Measurements from ENCODE around the gene FARP1.

Gene FARP1

GRCh38 chr13:98233127-98233526, 90.2 kb downstream of the FARP1 start:
- no peak for DNase-seq

- no peak for DNase-seq
These were observed 91.5 kb downstream of the FARP1 start for GRCh38 chr13:98234348-98234747.

GRCh38 chr13:98236197-98236596, 93.3 kb downstream of the FARP1 start:
- no peak for DNase-seq

GRCh38 chr13:98237331-98237730, 94.4 kb downstream of the FARP1 start:
- no peak for DNase-seq

- no peak for DNase-seq
These were observed 96.5 kb downstream of the FARP1 start for GRCh38 chr13:98239162-98240076.

GRCh38 chr13:98240135-98240534, 97.2 kb downstream of the FARP1 start:
- DNase-seq: no peak

GRCh38 chr13:98240974-98241373, 98.1 kb downstream of the FARP1 start:
- no peak for DNase-seq

- no peak for DNase-seq
These were observed 99.1 kb downstream of the FARP1 start for GRCh38 chr13:98241976-98242375.

GRCh38 chr13:98242403-98242802, 99.5 kb downstream of the FARP1 start:
- DNase-seq: no peak

GRCh38 chr13:98243929-98244272, 101.0 kb downstream of the FARP1 start:
- no peak for DNase-seq

GRCh38 chr13:98246538-98247172, 103.8 kb downstream of the FARP1 start:
- DNase-seq: no peak

GRCh38 chr13:98251708-98252107, 108.8 kb downstream of the FARP1 start:
- no peak for DNase-seq

GRCh38 chr13:98252931-98253470, 110.1 kb downstream of the FARP1 start:
- DNase-seq: no peak

- no peak for DNase-seq
These were observed 110.6 kb downstream of the FARP1 start for GRCh38 chr13:98253526-98253925.

- no peak for DNase-seq
These were observed 111.6 kb downstream of the FARP1 start for GRCh38 chr13:98254513-98254912.

- DNase-seq: no peak
These were observed 115.3 kb downstream of the FARP1 start for GRCh38 chr13:98258226-98258625.

- no peak for DNase-seq
These were observed 117.7 kb downstream of the FARP1 start for GRCh38 chr13:98260357-98261164.

GRCh38 chr13:98261165-98261702, 118.3 kb downstream of the FARP1 start:
- DNase-seq: no peak

- DNase-seq: no peak
These were observed 119.4 kb downstream of the FARP1 start for GRCh38 chr13:98262292-98262691.

GRCh38 chr13:98263841-98264240, 120.9 kb downstream of the FARP1 start:
- no peak for DNase-seq

- DNase-seq: no peak
These were observed 122.0 kb downstream of the FARP1 start for GRCh38 chr13:98264877-98265276.

GRCh38 chr13:98265692-98266551, 123.0 kb downstream of the FARP1 start:
- no peak for DNase-seq

Data from activated CD8-positive, alpha-beta memory T cell treated with anti-CD3 and anti-CD28 coated beads for 24 hours (primary cell).